ENCODE results near the gene DLST.
A peak's percentile ranks its signal among the peaks of the same experiment; 100 is the strongest.

Gene DLST

GRCh38 chr14:74881431-74882102 is at the start of gene DLST:
Gene DLST, plus strand, starts transcription at chr14:74881916. Its CDS starts 38 bp downstream, at chr14:74881954.
- peak; percentile 85 for DNase-seq

- no peak for DNase-seq
Measured at GRCh38 chr14:74832849-74833248, 48.9 kb upstream of the DLST start.

GRCh38 chr14:74834692-74835392 is 46.9 kb upstream of the DLST start:
- no peak for DNase-seq

- DNase-seq, result no peak
Measured at GRCh38 chr14:74835645-74836250, 46.0 kb upstream of the DLST start.

GRCh38 chr14:74836251-74836960 is 45.3 kb upstream of the DLST start:
- peak; percentile 14 for DNase-seq

GRCh38 chr14:74838166-74838565 is 43.5 kb upstream of the DLST start:
- peak; percentile 55 for DNase-seq

GRCh38 chr14:74840603-74841030 is 41.1 kb upstream of the DLST start:
- no peak for DNase-seq

- peak; percentile 46 for DNase-seq
Measured at GRCh38 chr14:74841230-74842207, 40.2 kb upstream of the DLST start.

- DNase-seq, result no peak
Measured at GRCh38 chr14:74843653-74844052, 38.1 kb upstream of the DLST start.

- DNase-seq, result no peak
Measured at GRCh38 chr14:74846168-74846567, 35.5 kb upstream of the DLST start.

GRCh38 chr14:74846968-74847665 is 34.6 kb upstream of the DLST start:
- no peak for DNase-seq

GRCh38 chr14:74848768-74849167 is 32.9 kb upstream of the DLST start:
- no peak for DNase-seq

GRCh38 chr14:74852922-74853530 is 28.7 kb upstream of the DLST start:
- no peak for DNase-seq

GRCh38 chr14:74853581-74853980 is 28.1 kb upstream of the DLST start:
- no peak for DNase-seq

- no peak for DNase-seq
Measured at GRCh38 chr14:74855021-74855420, 26.7 kb upstream of the DLST start.

- DNase-seq, result no peak
Measured at GRCh38 chr14:74855945-74856344, 25.8 kb upstream of the DLST start.

GRCh38 chr14:74856366-74856765 is 25.4 kb upstream of the DLST start:
- no peak for DNase-seq

GRCh38 chr14:74858022-74858421 is 23.7 kb upstream of the DLST start:
- no peak for DNase-seq

- DNase-seq, result no peak
Measured at GRCh38 chr14:74859757-74860552, 21.8 kb upstream of the DLST start.

All from CD4-positive, alpha-beta T cell treated with Interleukin-4 for 4 hours (primary cell).